GM18517 (cell line): ENCODE results near the gene IFIT1.
"Not testable (repeated sequence)": the region's sequence is repeated elsewhere in the genome, so short reads cannot be mapped to it uniquely, and the experiment has no call there.

Source experiments
- ATAC-seq: cut with Tn5 transposase; IDR thresholded peaks from one replicate; pipeline ENCODE4 v1.9.1; 2021; ENCODE audit warnings: mild to moderate bottlenecking, moderate library complexity; ENCODE audit not compliant: unreplicated experiment

Gene IFIT1

GRCh38 chr10:89395141-89395540, 2.7 kb downstream of the IFIT1 start:
- no peak for ATAC-seq

GRCh38 chr10:89398003-89398749, 5.8 kb downstream of the IFIT1 start:
- no peak for ATAC-seq

GRCh38 chr10:89399956-89400355, 7.5 kb downstream of the IFIT1 start:
- ATAC-seq, result no peak

GRCh38 chr10:89403043-89403442, 10.6 kb downstream of the IFIT1 start:
- ATAC-seq, result no peak

- ATAC-seq, result no peak
Observed at GRCh38 chr10:89404104-89405047, 12.0 kb downstream of the IFIT1 start.

GRCh38 chr10:89406178-89406577, 13.8 kb downstream of the IFIT1 start:
- ATAC-seq, result not testable (repeated sequence)

GRCh38 chr10:89407792-89408191, 15.4 kb downstream of the IFIT1 start:
- ATAC-seq, result not testable (repeated sequence)

- not testable (repeated sequence) for ATAC-seq
Observed at GRCh38 chr10:89409282-89409681, 16.9 kb downstream of the IFIT1 start.

- not testable (repeated sequence) for ATAC-seq
Observed at GRCh38 chr10:89410551-89410950, 18.1 kb downstream of the IFIT1 start.

- ATAC-seq, result not testable (repeated sequence)
Observed at GRCh38 chr10:89411135-89411534, 18.7 kb downstream of the IFIT1 start.

GRCh38 chr10:89412276-89412675, 19.9 kb downstream of the IFIT1 start:
- not testable (repeated sequence) for ATAC-seq

GRCh38 chr10:89413398-89413912, 21.0 kb downstream of the IFIT1 start:
- no peak for ATAC-seq

GRCh38 chr10:89414146-89414878, 21.9 kb downstream of the IFIT1 start, which contains the start of gene IFIT5:
TSS of gene IFIT5 (plus strand) at chr10:89414568. CDS start at chr10:89414799, 231 bp downstream.
- ATAC-seq, result peak; percentile 88

- ATAC-seq, result peak; percentile 19
Observed at GRCh38 chr10:89414879-89415821, 22.7 kb downstream of the IFIT1 start.

- no peak for ATAC-seq
Observed at GRCh38 chr10:89416465-89416864, 24.0 kb downstream of the IFIT1 start.

- ATAC-seq, result no peak
Observed at GRCh38 chr10:89419548-89419947, 27.1 kb downstream of the IFIT1 start.

- no peak for ATAC-seq
Observed at GRCh38 chr10:89421018-89421476, 28.6 kb downstream of the IFIT1 start.

GRCh38 chr10:89425000-89425399, 32.6 kb downstream of the IFIT1 start:
- no peak for ATAC-seq

GRCh38 chr10:89426230-89426868, 33.9 kb downstream of the IFIT1 start:
- ATAC-seq, result no peak
